Fibroblast of peridontal ligament (primary cell): Measurements from ENCODE around the gene RTP5.

Experiments
- DNase-seq: peaks from one replicate; pipeline ENCODE4 v3.0.0-alpha.2; 2010; ENCODE audit errors: extremely low read depth

The RTP5 gene

DNA sequence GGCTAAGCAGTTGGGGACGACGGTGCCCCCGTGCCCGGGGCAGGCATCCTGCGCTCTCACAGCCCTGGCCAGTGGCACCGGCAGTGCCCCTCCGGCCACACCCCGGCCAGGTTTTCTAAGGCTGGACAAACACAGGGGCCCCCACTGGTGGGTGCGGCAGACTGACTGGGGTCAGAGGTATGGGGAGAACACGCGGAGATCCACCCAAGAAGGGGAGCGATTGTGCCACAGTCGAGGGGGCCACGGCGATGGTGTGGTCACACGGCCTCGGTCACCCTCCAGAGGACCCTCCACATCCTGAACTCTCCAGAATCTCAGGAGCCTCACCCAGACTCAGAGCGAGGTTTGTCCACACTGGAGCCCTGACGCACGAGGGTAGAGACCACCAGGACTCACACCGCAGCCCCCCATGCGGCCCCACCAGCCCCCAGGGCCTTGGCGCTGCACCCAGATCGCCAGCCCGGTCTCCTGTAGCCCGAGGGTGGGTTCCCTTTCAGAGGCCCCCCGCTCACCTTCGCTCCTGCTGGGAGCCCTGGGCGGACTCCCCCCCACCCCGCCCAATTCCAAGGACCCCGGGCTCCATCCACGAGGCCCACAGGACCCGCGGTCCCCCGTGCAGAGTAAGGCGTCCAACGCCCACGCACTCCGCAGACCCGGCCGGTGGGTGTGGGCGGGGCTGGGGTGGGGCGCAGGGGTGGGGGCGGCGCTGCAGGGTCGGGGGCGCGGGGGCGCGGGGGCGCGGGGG, 26.0 kb upstream of the RTP5 start:
- DNase-seq, result no peak

DNA sequence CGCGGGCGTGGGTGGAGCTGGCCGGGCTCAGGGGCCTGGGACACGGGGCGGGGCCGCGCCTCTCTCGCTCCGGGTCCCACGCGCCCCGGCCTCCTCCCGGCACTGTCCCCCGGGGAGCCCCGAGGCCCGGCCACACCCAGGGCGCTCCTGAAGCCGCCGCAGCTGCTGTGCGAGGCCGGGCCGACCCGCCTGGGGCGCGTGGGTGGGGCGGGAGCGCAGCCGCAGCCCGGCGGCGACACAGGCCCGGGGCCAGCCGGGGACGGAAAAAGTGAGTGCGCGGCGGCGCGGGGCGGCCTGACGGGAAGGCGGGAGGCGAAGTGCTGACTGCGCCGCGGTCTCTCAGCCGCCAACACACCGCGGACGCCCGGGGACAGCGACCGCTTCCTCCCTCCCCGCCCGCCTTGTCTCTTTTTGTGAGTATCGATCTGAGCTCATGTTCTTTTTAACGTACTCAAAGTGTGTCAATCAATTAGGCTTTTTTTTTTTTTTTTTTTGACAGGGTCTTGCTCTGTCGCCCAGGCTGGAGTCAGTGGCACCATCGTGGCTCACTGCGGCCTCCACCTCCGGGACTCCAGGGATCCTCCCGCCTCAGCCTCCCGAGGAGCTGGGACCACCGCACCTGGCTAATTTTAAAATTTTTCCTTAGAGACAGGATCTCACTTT, 25.3 kb upstream of the RTP5 start:
- DNase-seq, result peak; percentile 22

GRCh38 chr2:241844831-241845578, 24.5 kb upstream of the RTP5 start:
- DNase-seq, result no peak

GRCh38 chr2:241846406-241846805, 23.1 kb upstream of the RTP5 start:
- no peak for DNase-seq

- no peak for DNase-seq
These were observed 20.5 kb upstream of the RTP5 start for GRCh38 chr2:241848761-241849615.

GRCh38 chr2:241849616-241850543, 19.6 kb upstream of the RTP5 start:
- no peak for DNase-seq

DNA sequence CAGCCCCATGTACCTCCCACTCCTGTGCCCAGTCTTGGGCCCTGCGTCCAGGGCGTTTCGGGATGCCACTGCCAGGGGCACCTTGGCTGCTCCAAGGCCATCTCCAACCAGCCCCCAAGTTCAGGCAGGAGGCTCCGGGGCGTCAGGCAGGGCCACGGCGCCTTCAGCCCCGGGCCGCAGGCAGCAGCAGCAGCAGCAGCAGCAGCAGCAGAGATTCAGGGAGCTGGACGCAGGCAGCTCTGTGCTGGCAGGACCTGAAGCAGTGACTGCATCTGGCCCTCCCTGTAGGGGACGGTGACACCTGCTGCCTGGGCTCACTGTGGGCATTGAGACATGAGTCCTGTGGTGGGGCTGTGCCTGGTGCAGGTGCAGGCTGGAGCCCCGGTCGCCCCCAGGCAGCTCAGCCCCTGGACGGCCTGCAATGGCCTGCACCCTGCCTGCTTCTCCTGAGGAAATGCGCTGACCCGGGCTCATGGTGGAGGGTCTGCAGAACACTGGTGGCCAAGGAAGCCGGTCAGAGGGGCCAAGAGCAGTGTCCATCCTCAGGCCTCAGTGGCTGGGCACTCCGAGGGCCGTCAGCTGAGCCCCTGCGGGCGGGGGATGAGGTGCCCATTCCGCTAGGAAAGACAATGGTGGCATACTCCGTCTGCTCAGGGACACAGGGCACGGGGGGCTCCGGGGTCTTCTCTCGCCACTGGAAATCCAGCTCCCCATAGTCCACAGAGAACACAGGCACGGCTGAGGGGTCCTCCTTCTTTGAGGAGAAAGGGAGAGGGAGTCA, 18.8 kb upstream of the RTP5 start:
- DNase-seq, result no peak

DNA sequence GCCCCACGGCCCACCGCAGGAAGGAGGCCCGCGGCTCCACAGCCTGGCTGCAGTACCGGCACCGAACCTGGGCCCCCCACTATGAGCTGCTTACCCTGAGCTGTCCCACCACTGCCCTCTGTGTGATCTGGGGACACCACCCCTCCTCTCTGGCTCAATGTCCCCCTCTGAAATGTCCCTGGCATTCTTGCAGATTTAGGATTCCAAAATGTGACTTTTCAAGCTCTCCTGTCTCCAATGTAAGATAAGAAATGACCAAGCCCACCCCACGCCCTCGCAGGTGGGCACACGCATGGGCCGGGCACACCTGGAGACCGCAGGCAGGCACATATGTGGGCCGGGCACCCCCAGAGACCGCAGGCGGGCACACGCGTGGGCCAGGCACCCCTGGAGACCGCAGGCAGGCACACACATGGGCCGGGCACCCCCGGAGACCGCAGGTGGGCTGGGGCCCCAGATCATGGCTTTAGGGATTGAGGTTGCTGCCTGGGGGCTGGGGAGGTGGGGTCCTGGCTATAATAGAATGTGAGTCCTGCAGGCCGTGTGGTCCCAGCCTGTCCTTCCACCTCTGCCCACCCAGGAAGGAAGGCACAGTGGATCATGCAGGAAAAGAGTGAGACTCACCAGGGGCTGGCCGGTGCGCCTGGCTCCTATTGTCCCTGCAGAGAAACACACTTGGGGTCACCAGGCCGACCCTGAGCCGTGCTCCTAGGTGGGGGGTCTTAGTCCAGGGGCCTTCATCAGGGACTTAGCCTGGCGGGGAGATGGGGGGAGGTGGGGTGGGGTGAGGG, 18.0 kb upstream of the RTP5 start:
- DNase-seq, result no peak

DNA sequence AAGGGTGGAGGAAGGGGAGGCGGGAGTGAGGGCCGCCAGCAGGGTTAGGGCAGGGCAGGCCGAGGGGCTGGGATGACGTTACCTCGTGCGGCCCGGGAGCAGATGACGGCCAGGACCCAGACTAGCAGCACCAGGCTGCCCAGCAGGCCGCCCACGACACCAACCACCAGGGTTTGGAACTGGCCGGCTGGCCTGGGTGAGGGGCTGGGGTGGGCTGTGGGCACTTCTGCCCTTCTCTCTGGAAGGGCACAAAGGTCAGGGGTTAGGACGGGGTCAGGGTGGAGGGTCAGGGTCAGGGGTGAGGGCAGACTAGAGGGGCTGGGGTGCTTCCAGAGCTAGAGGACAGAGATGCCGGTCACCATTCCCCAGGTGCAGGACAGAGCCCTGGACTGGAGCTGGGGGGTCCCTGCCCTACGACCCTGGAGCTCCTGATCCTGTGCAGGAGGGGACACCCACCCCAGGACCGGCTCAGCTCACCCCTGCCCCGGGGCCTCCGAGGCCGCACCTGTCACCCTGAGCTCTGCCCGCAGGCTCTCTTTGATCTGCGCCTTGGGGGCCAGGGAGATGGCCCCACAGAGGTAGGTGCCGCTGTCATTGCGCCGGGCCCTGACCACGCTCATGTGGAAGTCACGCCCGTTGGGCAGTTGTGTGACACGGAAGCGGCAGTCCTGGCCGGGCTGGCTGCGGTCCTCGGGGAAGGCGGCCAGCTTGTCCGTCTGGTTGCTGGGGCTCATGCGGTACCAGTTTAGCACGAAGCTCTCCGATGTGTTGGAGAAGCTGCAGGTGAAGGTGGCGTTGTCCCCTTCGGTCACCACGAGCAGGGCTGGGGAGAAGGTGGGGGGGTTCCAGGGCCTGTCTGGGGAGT, 17.2 kb upstream of the RTP5 start:
- no peak for DNase-seq

DNA sequence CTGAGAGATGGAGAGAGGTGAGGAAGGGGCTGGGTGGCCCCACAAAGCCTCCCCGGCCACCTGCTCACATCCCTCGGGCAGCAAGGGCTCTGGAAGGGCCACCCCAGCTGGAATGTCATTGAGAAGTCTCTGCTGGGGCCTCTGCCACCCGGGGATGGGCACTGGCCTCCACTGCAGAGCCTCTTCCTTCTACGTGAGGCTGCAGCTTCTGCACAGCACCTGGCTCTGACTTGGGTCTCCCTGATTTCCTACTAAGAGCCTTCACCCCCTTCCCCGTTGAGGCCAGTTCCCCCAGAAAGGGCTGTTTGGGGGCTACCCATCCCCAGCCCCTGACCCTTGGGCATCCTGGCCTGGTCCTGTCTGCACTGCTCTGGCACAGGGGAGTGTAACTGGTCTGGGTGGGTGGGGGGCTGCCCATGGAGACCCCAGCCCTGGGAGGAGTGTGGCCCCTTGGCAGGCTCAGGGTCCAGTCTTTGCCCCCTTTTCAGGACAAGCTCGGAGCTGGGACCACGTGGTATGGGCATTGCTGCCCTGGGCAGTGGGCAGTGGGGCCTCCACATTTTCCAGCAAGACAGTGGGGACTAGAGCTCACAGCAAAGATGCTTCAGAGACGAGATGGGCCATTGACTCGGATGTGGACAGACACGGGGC, 16.4 kb upstream of the RTP5 start:
- no peak for DNase-seq

DNA sequence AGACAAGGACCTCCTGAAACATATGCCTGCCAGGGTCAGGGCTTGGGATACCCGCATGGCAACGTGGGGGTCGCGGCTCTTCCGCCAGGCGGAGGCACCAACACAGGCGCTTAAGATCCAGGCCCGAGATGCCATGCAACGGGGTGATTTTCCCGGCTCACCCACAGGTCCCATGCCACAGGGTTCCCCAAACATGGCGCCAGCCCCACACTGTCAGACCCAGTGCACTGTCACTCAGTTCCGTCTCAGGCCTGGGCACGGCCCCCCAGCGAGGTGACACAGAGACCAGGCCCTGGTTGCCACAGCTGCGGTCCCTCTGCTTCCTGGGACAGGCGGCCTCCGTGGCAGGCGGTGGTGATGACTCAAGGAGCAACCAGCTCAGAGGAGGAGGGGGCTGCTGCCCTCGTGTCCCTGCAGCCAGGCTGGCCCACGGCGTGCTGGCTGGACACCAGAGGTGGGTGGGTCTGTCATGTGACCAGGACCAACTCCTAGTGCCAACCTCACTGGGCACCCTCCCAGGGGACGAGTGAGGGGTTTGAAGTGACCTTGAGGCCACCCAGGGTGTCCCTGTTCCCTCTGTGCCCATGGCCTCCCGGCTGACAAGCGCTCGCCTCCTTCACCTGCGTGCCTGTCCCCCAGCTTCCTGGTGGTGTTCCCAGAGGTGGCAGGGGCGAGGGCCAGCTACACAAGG, 15.7 kb upstream of the RTP5 start:
- no peak for DNase-seq

DNA sequence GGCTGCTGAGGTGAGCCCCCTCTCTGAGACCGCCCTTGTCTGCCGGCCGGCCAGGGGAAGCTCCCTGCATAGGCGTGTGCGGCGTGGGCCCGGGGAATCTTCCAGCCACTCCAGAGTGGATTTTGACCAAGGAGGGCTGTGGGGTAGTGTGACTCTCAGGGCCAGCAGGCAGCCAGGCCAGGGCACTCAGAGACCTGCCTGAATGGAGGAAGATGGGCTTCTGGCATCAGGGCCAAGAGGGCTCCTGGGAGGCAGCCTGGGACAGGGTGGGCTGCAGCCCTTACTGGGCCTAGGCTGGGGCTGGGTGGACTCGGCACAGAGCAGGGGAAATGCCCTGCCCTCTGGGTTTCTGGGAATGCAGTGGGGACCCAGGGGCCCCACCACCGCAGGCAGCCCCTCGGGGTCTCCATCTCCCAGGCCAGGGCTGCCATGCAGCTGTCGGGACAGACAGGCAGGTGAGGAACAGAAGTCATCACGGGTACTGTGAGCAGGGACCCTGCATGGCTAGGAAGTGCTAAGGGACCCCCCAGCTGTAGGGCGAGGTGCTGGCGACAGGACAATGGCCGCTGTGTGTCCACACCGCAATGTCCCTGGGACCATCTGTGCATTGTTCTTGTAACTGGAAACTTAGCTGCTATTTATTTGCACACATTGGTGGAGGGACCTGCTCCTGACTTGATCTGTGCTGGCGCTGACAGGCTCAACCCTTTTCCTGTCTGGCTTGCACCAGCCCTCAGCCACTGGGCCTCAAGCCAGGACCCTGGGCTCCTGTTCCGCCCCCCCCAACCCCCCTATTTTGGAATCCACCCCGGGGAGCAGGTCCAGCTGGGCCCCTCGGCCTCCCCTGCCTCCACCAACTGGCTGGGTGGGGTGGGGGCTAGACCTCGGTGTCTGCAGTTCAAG, 14.9 kb upstream of the RTP5 start:
- DNase-seq, result no peak

DNA sequence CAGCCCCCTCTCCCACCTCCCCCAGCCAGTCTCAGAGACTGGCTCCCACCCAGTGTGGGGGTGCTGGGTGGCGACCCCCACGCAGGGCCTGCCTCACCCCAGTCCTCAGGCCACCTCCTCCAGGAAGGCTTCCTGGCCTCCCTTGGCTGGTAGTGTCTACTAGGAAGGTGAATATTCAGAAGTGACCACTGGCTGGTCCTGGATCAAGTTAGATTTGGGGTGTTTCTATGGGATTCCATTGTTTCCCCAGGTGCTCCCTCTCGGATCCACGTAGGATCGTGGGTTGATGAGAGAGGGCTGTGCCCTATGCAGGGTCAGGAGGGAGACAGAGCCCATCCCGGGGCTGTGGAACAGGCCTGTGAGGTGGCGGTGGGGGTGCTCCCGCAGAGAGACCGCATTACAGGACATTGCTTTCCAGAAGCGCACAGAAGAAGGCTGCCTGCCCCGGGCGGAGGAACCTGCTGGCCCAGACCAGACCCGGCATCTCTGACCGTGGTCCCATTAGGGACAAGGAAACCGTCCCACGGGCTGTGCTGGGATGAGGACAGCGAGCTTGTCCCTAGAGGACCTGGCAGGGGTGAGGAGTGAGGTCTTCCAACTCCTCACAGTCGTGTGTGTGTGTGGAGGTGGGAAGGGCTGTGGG, 14.2 kb upstream of the RTP5 start:
- no peak for DNase-seq

DNA sequence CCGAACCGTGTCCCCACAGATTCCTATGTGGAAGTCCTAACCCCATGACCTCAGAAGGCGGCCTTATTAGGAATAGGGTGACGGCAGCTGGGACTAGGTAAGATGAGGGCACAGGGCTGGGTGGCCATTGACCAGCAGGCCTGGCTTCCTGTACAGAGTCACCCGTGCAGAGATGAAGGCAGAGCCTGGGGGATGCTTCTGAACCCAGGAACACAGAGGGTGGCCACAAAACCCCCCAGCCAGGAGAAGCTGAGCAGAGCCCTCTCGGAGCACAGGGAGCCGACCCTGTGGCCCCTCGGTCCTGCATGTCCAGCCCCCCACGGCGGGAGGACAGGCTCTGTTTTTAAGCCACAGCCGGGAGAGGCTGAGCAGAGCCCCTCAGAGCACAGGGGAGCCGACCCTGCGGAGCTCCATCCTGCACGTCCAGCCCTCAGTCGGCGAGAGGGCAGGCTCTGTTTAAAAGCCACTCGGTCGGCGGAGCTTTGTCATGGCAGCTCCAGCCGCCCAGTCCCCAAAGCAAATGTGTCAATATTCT, 13.6 kb upstream of the RTP5 start:
- no peak for DNase-seq

- no peak for DNase-seq
These were observed 12.4 kb upstream of the RTP5 start for GRCh38 chr2:241857041-241857541.
